Smooth muscle cell (in vitro differentiated cells): ENCODE data around the gene SRL. TPM values are rescaled to one million over a fixed set of nuclear protein-coding genes. Genes with fewer than 3 reads are reported as not detected.

Source experiments
- DNase-seq: peaks from one replicate; lab custom pipeline; 2025; ENCODE audit not compliant: unreplicated experiment; lab: John Stamatoyannopoulos, UW
- H2AFZ ChIP-seq: fragments of 200-600 bp; sonication (generic); 2 replicates; pipeline ENCODE4 v1.6.0; 2016; ENCODE audit warnings: antibody characterized with exemption, low read depth, mild to moderate bottlenecking
- H3F3A ChIP-seq: fragments of 200-600 bp; sonication (generic); 2 replicates; pipeline ENCODE4 v1.6.0; 2017; ENCODE audit warnings: antibody characterized with exemption, low read depth
- H3K27ac ChIP-seq: fragments of 200-600 bp; sonication (generic); 2 replicates; pipeline ENCODE4 v1.5.1; 2016; ENCODE audit warnings: low read depth, mild to moderate bottlenecking
- H3K27me3 ChIP-seq: fragments of 200-600 bp; sonication (generic); 2 replicates; pipeline ENCODE4 v1.6.1; 2016; ENCODE audit warnings: low read depth, mild to moderate bottlenecking
- H3K36me3 ChIP-seq: fragments of 200-600 bp; sonication (generic); 2 replicates; pipeline ENCODE4 v1.5.1; 2016; ENCODE audit warnings: low read depth
- H3K4me1 ChIP-seq: fragments of 200-600 bp; sonication (generic); 2 replicates; pipeline ENCODE4 v1.5.1; 2016; ENCODE audit warnings: low read depth
- H3K4me2 ChIP-seq: fragments of 200-600 bp; sonication (generic); 2 replicates; pipeline ENCODE4 v1.6.0; 2016; ENCODE audit warnings: mild to moderate bottlenecking
- H3K4me3 ChIP-seq: fragments of 200-600 bp; sonication (generic); 2 replicates; pipeline ENCODE4 v1.5.1; 2016; ENCODE audit warnings: mild to moderate bottlenecking
- H3K79me2 ChIP-seq: fragments of 200-600 bp; sonication (generic); 2 replicates; pipeline ENCODE4 v1.6.0; 2016; ENCODE audit warnings: low read depth, mild to moderate bottlenecking
- H3K9ac ChIP-seq: fragments of 200-600 bp; sonication (generic); 2 replicates; pipeline ENCODE4 v1.6.0; 2016; ENCODE audit warnings: low read depth
- H3K9me3 ChIP-seq: fragments of 200-600 bp; sonication (generic); replicated peaks from 2 replicates; pipeline ENCODE4 v1.5.1; 2016; ENCODE audit warnings: low read depth
- H4K20me1 ChIP-seq: fragments of 200-600 bp; sonication (generic); 2 replicates; pipeline ENCODE4 v1.6.0; 2016; ENCODE audit warnings: low read depth
- WGBS: methylation state at CpG from one replicate; pipeline ENCODE4 v1.1.7; 2016; ENCODE audit warnings: low lambda C conversion rate; 5-methylcytosine and 5-hydroxymethylcytosine counted together
- polyA plus RNA-seq: library from polyadenylated mRNA; unstranded; fragments of >200 nt; fragmentation: Nextera tagmentation; extraction: Ambion mirVana; gene quantifications from 2 replicates; pipeline ENCODE4 v1.2.1, GENCODE V29; 2016
- total RNA-seq: library from RNA; depleted of rRNA; stranded (reverse); fragments of >200 nt; gene quantifications from 2 replicates; pipeline ENCODE4 v1.2.3, GENCODE V29; 2014
- TF ChIP-seq, protein P1 (sequence below): fragments of 200-600 bp; sonication (generic); IDR thresholded peaks from 2 replicates; pipeline ENCODE4 v1.5.1; 2017; ENCODE audit warnings: borderline replicate concordance, mild to moderate bottlenecking, antibody characterized with exemption; ENCODE audit not compliant: insufficient read depth, poor library complexity, severe bottlenecking

The SRL gene
- total and polyA plus RNA-seq, 2 experiments from 2014 or later: not detected

DNA sequence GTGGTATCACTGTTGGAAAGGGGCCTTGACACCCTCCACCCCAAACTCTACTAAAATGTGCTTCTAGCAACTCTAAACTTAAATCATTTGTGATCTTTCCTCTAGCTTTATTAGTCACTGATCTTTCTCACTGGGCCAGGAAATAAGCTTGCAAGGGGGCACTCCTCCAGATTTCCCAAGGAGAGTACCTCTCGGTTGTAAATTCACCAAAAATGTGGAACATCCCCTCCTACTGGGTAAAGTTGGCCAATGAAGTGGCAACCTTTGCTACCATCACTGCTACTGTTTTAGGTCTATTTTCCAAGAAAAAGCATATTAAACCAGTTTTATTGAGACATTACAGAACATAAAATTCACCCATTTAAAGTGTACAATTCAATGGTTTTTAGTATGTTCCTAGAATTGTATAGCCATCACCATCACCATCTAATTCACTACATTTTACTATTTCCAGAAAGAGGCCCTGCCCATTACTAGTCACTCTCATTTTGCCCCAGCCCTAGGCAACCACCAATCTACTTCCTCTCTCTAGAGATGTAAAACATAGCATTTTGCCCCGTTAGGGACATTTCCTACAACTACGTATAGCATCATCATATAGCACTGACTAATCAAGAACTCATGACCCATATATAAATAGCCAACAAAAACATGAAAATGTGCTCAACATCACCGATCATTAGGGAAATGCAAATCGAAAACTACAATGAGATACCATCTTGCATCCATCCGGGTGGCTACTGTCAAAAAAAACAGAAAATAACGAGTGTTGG, 81.0 kb downstream of the SRL start:
- TF ChIP-seq, protein P1, sequence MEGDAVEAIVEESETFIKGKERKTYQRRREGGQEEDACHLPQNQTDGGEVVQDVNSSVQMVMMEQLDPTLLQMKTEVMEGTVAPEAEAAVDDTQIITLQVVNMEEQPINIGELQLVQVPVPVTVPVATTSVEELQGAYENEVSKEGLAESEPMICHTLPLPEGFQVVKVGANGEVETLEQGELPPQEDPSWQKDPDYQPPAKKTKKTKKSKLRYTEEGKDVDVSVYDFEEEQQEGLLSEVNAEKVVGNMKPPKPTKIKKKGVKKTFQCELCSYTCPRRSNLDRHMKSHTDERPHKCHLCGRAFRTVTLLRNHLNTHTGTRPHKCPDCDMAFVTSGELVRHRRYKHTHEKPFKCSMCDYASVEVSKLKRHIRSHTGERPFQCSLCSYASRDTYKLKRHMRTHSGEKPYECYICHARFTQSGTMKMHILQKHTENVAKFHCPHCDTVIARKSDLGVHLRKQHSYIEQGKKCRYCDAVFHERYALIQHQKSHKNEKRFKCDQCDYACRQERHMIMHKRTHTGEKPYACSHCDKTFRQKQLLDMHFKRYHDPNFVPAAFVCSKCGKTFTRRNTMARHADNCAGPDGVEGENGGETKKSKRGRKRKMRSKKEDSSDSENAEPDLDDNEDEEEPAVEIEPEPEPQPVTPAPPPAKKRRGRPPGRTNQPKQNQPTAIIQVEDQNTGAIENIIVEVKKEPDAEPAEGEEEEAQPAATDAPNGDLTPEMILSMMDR: no peak

DNA sequence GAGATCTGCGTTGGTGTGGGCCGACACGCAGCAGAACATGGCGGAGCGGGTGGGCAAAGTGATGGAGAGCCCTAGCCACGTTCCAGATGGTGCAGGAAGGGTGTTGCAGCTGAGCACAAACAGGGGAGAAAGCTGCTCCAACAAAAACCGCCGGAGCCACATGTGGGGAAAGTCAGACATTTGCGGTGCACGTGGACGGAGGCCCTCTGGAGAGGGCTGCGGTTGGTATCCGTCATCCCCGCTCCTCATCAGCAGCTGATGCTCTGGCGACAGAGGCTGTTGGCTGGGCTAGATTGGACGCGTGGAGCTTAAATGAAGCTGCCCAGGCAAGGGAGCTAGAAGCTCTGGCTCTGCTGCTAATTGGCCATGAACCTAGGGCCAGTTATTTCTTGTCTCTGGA, 82.2 kb downstream of the SRL start:
- Histone ChIP-seq H3K9ac (no peak overlapping the region), H3K27me3 (no peaks in the 10 kb centered on the region), H3K4me1 (no peaks in the 10 kb centered on the region), H3F3A (no peaks in the 10 kb centered on the region), H3K79me2 (no peaks in the 10 kb centered on the region), H2AFZ (no peak overlapping the region), H3K36me3 (no peaks in the 10 kb centered on the region), H3K27ac (no peak overlapping the region), H3K4me3 (no peak overlapping the region), H3K9me3 (no peaks in the 10 kb centered on the region), H4K20me1 (no peaks in the 10 kb centered on the region), H3K4me2 (no peak overlapping the region)
- no peak for DNase-seq
- TF ChIP-seq, protein P1: no peak
- 93% methylated on average over 17 of the region's 17 CpGs for WGBS

More for the DNA sequence above, 81.0 kb downstream of the SRL start:
- Histone ChIP-seq H2AFZ (no peak overlapping the region), H3K27me3 (no peaks in the 10 kb centered on the region), H3K79me2 (no peaks in the 10 kb centered on the region), H4K20me1 (no peaks in the 10 kb centered on the region), H3K4me1 (no peaks in the 10 kb centered on the region), H3K4me3 (no peak overlapping the region), H3K9ac (no peak overlapping the region), H3K27ac (no peak overlapping the region), H3K4me2 (no peak overlapping the region), H3K36me3 (no peaks in the 10 kb centered on the region), H3F3A (no peaks in the 10 kb centered on the region), H3K9me3 (no peaks in the 10 kb centered on the region)
- 92% methylated on average over 7 of the region's 7 CpGs for WGBS
- no peak for DNase-seq

DNA sequence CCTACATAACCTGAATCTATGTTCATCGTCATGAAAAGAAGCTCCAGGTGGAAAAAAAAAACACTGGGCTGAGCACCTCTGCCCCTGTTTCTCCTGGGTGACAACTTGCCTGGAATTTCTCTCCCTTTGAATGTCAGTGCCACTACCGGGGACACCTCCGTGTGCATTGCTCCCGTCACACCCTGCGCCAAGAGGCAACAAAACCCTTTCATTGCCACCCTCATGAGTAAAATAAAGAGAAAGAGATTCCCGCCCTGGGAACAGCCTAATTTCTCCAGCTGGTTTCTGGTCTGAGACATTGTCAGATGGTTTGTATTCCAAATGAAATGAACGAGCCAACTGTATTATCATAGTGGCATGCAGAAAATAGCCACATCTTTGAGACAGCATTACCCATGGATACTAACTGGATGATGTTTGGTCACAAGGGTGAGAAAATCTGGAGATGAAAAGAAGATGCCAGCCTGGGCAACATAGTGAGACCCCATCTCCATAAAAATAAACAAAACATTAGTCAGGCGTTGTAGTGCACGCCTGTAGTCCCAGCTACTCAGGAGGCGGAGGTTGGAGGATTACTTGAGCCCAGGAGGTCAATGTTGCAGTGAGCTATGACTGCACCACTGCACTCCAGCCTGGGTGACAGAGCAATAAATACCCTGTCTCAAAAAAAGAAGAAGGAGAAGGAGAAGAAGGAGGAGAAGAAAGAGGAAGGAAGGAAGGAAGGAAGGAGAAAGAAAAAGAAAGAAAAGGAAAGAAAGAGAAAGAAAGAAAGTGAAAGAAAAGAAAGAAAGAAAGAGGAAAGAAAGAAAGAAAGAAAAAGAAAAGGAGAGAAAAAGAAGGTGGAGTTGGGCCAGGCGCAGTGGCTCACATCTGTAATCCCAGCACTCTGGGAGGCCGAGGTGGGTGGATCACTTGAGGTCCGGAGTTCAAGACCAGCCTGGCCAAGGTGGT, 83.5 kb downstream of the SRL start:
- no peak overlapping the region for H3K27ac ChIP-seq
- no peak for DNase-seq
- WGBS: 89% methylated on average over 13 of the region's 13 CpGs

More for the DNA sequence above, 83.5 kb downstream of the SRL start:
- no peaks in the 10 kb centered on the region for H3K36me3 ChIP-seq
- no peak overlapping the region for H3K4me3 ChIP-seq
- H2AFZ ChIP-seq: no peak overlapping the region
- H3K4me2 ChIP-seq: no peak overlapping the region
- H3K9me3 ChIP-seq: no peaks in the 10 kb centered on the region
- H3K27me3 ChIP-seq: no peaks in the 10 kb centered on the region
- H4K20me1 ChIP-seq: no peaks in the 10 kb centered on the region
- H3K9ac ChIP-seq: no peak overlapping the region
- no peaks in the 10 kb centered on the region for H3K79me2 ChIP-seq
- H3K4me1 ChIP-seq: no peaks in the 10 kb centered on the region
- TF ChIP-seq, protein P1: no peak
- no peaks in the 10 kb centered on the region for H3F3A ChIP-seq
